Hepatocyte (in vitro differentiated cells): ENCODE measurements around the gene DPH5. TPM values are rescaled to one million over a fixed set of nuclear protein-coding genes. Genes with fewer than 3 reads are reported as not detected.
"Not testable (repeated sequence)": the region's sequence is repeated elsewhere in the genome, so short reads cannot be mapped to it uniquely, and the experiment has no call there.

Experiments used
- DNase-seq: peaks from one replicate; pipeline ENCODE4 v3.0.0-alpha.2; 2016; ENCODE audit warnings: low spot score
- H2AFZ ChIP-seq: fragments of 200-600 bp; sonication (generic); 2 replicates; pipeline ENCODE4 v1.6.0; 2016; ENCODE audit warnings: antibody characterized with exemption, mild to moderate bottlenecking
- H3K27ac ChIP-seq: fragments of 200-600 bp; sonication (generic); 2 replicates; pipeline ENCODE4 v1.5.1; 2016; ENCODE audit warnings: mild to moderate bottlenecking
- H3K27me3 ChIP-seq: fragments of 200-600 bp; sonication (generic); 2 replicates; pipeline ENCODE4 v1.6.1; 2016
- H3K36me3 ChIP-seq: fragments of 200-600 bp; sonication (generic); replicated peaks from 2 replicates; pipeline ENCODE4 v1.5.1; 2016; ENCODE audit warnings: low read depth; ENCODE audit not compliant: insufficient read depth
- H3K4me1 ChIP-seq: fragments of 200-600 bp; sonication (generic); 2 replicates; pipeline ENCODE4 v1.5.1; 2016; ENCODE audit warnings: mild to moderate bottlenecking, moderate library complexity; ENCODE audit not compliant: insufficient read depth
- H3K4me2 ChIP-seq: fragments of 200-600 bp; sonication (generic); 2 replicates; pipeline ENCODE4 v1.6.0; 2016
- H3K4me3 ChIP-seq: fragments of 200-600 bp; sonication (generic); 2 replicates; pipeline ENCODE4 v1.5.1; 2016; ENCODE audit warnings: mild to moderate bottlenecking
- H3K79me2 ChIP-seq: fragments of 200-600 bp; sonication (generic); 2 replicates; pipeline ENCODE4 v1.6.0; 2017; ENCODE audit warnings: mild to moderate bottlenecking
- H3K9me2 ChIP-seq: fragments of 200-600 bp; sonication (generic); replicated peaks from 2 replicates; pipeline ENCODE4 v1.6.0; 2017; ENCODE audit warnings: mild to moderate bottlenecking; ENCODE audit not compliant: insufficient read depth
- H3K9me3 ChIP-seq: fragments of 200-600 bp; sonication (generic); 2 replicates; pipeline ENCODE4 v1.5.1; 2016; ENCODE audit warnings: low read depth, mild to moderate bottlenecking
- H4K20me1 ChIP-seq: fragments of 200-600 bp; sonication (generic); 2 replicates; pipeline ENCODE4 v1.6.0; 2016; ENCODE audit warnings: mild to moderate bottlenecking; ENCODE audit not compliant: insufficient read depth, poor library complexity, severe bottlenecking
- EZH2 ChIP-seq: fragments of 200-600 bp; sonication (generic); IDR thresholded peaks from 2 replicates; pipeline ENCODE4 v1.6.1; 2016; ENCODE audit warnings: antibody characterized with exemption, mild to moderate bottlenecking, borderline replicate concordance
- EZH2phosphoT487 ChIP-seq: fragments of 200-600 bp; sonication (generic); IDR thresholded peaks from one replicate; pipeline ENCODE4 v1.6.1; 2018; ENCODE audit warnings: antibody characterized with exemption, mild to moderate bottlenecking, low read depth, moderate library complexity; ENCODE audit not compliant: unreplicated experiment, severe bottlenecking
- WGBS: methylation state at CpG from one replicate; pipeline ENCODE4 v1.1.6; 2016; ENCODE audit warnings: low lambda C conversion rate; ENCODE audit errors: missing lambda C conversion rate; 5-methylcytosine and 5-hydroxymethylcytosine counted together
- polyA plus RNA-seq: library from polyadenylated mRNA; unstranded; fragments of >200 nt; fragmentation: Nextera tagmentation; extraction: Ambion mirVana; gene quantifications from 2 replicates; pipeline ENCODE4 v1.2.1, GENCODE V29; 2016
- total RNA-seq: library from RNA; depleted of rRNA; stranded (reverse); fragments of >200 nt; gene quantifications from 2 replicates; pipeline ENCODE4 v1.2.3, GENCODE V29; 2014
- TF ChIP-seq, protein P1 (sequence below): fragments of 200-600 bp; sonication (generic); IDR thresholded peaks from 2 replicates; pipeline ENCODE4 v1.5.1; 2016; ENCODE audit warnings: antibody characterized with exemption, mild to moderate bottlenecking; ENCODE audit not compliant: poor library complexity

Gene DPH5
- total and polyA plus RNA-seq, 2 experiments from 2014 or later = 19.8 to 35.7 TPM

DNA sequence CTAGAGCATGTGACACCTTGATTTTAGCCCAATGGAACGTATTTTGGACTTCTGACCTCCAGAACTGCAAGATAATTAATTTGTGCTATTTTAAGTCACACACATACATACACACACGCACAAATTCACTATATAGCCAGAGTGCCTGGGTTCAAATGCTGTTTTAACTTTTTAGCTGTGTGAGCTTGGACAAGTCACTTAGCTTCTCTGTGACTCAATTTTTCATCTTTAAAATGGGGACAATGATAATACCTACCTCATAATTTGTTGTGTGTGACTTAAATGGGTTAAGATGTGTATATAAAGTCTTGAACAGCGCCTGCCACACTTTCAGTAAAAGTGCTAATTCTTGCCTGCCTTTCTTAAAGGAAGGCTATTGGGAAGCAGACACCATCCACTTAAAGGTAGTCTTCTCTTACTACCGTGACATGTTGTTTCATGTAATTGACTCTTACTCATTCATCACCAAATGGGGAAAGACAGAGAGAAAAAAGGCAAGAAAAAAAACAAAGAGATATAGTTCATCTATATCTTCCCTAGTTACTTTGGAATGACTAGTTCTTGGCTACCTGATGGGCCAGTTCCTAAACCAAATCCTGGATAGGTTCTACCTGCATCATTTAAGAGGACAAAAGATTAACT lies 73.4 kb downstream of the DPH5 start:
- Histone ChIP-seq H3K4me1 (no peaks in the 10 kb centered on the region), H3K36me3 (no peaks in the 10 kb centered on the region), H3K27me3 (no peaks in the 10 kb centered on the region), H3K4me2 (no peak overlapping the region), H3K9me3 (no peaks in the 10 kb centered on the region), H4K20me1 (no peaks in the 10 kb centered on the region), H3K79me2 (peaks cover 3% of the 10 kb centered on the region), H3K4me3 (no peak overlapping the region), H2AFZ (no peak overlapping the region), H3K27ac (no peak overlapping the region), H3K9me2 (no peaks in the 10 kb centered on the region)
- 98% methylated on average over 4 of the region's 4 CpGs for WGBS
- TF ChIP-seq, protein P1, sequence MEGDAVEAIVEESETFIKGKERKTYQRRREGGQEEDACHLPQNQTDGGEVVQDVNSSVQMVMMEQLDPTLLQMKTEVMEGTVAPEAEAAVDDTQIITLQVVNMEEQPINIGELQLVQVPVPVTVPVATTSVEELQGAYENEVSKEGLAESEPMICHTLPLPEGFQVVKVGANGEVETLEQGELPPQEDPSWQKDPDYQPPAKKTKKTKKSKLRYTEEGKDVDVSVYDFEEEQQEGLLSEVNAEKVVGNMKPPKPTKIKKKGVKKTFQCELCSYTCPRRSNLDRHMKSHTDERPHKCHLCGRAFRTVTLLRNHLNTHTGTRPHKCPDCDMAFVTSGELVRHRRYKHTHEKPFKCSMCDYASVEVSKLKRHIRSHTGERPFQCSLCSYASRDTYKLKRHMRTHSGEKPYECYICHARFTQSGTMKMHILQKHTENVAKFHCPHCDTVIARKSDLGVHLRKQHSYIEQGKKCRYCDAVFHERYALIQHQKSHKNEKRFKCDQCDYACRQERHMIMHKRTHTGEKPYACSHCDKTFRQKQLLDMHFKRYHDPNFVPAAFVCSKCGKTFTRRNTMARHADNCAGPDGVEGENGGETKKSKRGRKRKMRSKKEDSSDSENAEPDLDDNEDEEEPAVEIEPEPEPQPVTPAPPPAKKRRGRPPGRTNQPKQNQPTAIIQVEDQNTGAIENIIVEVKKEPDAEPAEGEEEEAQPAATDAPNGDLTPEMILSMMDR = no peak
- TF ChIP-seq EZH2 (no peak), EZH2phosphoT487 (no peak)
- no peak for DNase-seq

DNA sequence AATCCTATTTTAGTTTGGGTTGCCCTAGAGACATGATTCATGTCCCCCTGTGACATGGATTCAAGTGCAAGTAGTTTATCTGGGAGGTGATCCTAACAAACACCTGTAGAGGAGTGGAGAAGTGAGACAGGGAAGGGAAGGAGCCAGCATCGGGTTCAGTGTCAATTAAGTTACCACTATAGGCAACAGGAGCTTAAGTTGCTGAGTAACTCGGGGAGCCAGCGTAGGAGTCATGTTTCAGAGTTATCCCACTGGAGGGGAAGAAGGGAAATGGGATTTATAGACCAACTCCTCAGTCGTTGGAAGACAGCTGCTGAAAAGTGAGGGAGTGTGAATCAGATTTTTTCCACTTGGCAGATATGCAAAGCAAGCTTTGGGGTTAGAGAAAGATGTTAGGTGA lies 74.8 kb downstream of the DPH5 start:
- Histone ChIP-seq H3K27me3 (no peaks in the 10 kb centered on the region), H2AFZ (no peak overlapping the region), H3K36me3 (no peaks in the 10 kb centered on the region), H3K9me3 (no peaks in the 10 kb centered on the region), H3K79me2 (peaks cover 6% of the 10 kb centered on the region), H3K27ac (no peak overlapping the region), H3K4me3 (no peak overlapping the region), H4K20me1 (no peaks in the 10 kb centered on the region), H3K9me2 (no peaks in the 10 kb centered on the region), H3K4me2 (no peak overlapping the region), H3K4me1 (no peaks in the 10 kb centered on the region)
- TF ChIP-seq, protein P1 = no peak
- TF ChIP-seq EZH2phosphoT487 (no peak), EZH2 (no peak)
- WGBS = 47% methylated on average over 4 of the region's 4 CpGs
- no peak for DNase-seq

DNA sequence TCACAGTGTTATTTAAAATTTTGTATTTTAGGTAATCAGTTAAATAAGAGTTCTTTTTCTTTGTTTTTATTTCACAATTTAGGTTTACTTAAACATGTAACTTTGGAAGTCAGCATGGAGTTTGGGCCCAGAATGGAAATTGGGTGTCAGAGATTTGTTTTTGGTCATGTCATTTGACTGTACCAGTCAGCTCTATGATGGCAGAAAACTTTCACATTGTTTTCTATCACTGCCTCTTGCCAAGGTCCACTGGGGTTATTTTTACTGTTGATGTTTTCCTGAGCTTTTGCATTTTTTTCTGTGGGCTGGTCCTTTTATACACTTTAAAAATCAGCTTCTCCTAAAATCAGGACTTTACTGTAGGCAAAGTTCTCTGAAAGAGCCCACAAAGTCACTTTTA lies 75.2 kb downstream of the DPH5 start:
- TF ChIP-seq EZH2phosphoT487 (no peak), EZH2 (no peak)
- TF ChIP-seq, protein P1 = no peak
- H2AFZ ChIP-seq = no peak overlapping the region
- peaks cover 6% of the 10 kb centered on the region for H3K79me2 ChIP-seq
- H3K4me1 ChIP-seq = no peaks in the 10 kb centered on the region
- H3K27ac ChIP-seq = no peak overlapping the region
- H4K20me1 ChIP-seq = no peaks in the 10 kb centered on the region
- H3K9me2 ChIP-seq = no peaks in the 10 kb centered on the region
- no peaks in the 10 kb centered on the region for H3K27me3 ChIP-seq
- H3K9me3 ChIP-seq = no peaks in the 10 kb centered on the region
- no peak for DNase-seq
- no peaks in the 10 kb centered on the region for H3K36me3 ChIP-seq
- H3K4me3 ChIP-seq = no peak overlapping the region
- no peak overlapping the region for H3K4me2 ChIP-seq

DNA sequence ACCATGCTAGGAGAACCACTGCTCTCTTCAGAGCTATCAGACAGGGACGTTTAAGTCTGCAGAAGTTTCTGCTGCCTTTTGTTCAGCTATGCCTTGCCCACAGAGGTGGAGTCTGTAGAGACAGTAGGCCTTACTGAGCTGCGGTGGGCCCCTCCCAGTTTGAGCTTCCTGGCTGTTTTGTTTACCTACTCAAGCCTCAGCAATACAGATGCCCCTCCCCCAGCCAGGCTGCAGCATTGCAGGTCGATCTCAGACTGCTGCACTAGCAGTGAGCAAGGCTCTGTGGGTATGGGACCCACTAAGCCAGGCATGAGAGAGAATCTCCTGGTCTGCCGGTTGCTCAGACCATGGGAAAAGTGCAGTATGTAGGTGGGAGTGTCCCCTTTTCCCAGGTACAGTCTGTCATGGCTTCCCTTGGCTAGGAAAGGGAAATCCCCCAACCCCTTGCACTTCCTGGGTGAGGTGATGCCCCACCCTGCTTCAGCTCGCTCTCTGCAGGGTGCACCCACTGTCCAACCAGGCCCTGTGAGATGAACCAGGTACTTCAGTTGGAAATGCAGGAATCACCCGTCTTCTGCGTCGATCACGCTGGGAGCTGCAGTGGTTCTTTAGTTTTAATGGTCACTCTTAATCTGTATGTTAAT lies 75.9 kb downstream of the DPH5 start:
- not testable (repeated sequence) for H3K79me2 ChIP-seq, H3K9me3 ChIP-seq, H4K20me1 ChIP-seq, H3K27ac ChIP-seq, H3K4me1 ChIP-seq, H3K4me3 ChIP-seq, H3K36me3 ChIP-seq, H2AFZ ChIP-seq, H3K27me3 ChIP-seq, H3K9me2 ChIP-seq
- peak; percentile 79 for DNase-seq
- WGBS = 64% methylated on average over 9 of the region's 9 CpGs
- peak overlapping the region; percentile 42 for H3K4me2 ChIP-seq

DNA sequence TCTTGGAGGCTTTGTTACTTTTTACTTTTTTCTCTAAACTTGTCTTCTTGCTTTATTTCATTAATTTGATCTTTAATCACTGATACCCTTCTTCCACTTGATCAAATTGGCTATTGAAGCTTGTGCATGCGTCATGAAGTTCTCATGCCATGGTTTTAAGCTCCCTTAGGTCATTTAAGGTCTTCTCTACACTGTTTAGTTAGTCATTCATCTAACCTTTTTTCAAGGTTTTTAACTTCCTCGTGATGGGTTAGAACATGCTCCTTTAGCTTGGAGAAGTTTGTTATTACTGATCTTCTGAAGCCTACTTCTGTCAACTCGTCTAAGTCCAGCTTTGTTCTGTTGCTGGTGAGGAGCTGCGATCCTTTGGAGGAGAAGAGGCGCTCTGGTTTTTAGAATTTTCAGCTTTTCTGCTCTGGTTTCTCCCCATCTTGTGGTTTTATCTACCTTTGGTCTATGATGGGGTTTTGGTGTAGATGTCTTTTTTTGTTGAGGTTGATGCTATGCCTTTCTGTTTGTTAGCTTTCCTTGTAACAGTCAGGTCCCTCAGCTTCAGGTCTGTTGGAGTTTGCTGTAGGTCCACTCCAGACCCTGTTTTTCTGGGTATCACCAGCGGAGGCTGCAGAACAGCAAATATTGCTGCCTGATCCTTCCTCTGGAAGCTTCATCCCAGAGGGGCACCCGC lies 76.7 kb downstream of the DPH5 start:
- H3K27me3 ChIP-seq, H3K9me3 ChIP-seq, H3K9me2 ChIP-seq, DNase-seq, H4K20me1 ChIP-seq, H3K79me2 ChIP-seq, H2AFZ ChIP-seq, H3K4me1 ChIP-seq, H3K36me3 ChIP-seq, H3K27ac ChIP-seq, H3K4me3 ChIP-seq: not testable (repeated sequence)
- 93% methylated on average over 7 of the region's 7 CpGs for WGBS
- H3K4me2 ChIP-seq = peak overlapping the region; percentile 42

DNA sequence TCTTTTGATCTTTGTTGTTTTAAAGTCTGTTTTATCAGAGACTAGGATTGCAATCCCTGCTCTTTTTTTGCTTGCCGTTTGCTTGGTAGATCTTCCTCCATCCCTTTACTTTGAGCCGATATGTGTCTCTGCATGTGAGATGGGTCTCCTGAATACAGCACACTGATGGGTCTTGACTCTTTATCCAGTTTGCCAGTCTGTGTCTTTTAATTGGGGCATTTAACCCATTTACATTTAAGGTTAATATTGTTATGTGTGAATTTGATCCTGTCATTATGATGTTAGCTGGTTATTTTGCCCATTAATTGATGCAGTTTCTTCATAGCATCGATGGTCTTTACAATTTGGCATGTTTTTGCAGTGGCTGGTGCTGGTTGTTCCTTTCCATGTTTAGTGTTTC lies 77.8 kb downstream of the DPH5 start:
- not testable (repeated sequence) for H3K79me2 ChIP-seq, H3K36me3 ChIP-seq, H3K4me3 ChIP-seq, H3K9me3 ChIP-seq, H3K9me2 ChIP-seq, H4K20me1 ChIP-seq, H3K4me1 ChIP-seq, H3K27ac ChIP-seq, H3K4me2 ChIP-seq, DNase-seq, H3K27me3 ChIP-seq, H2AFZ ChIP-seq
- 95% methylated on average over 3 of the region's 3 CpGs for WGBS
